ENCODE data around the gene LRRC52.

The LRRC52 gene

GRCh38 chr1:165537356-165538109 lies 6.3 kb upstream of the LRRC52 start:
- no peak for DNase-seq (ENCODE audit: low read depth)

DNA sequence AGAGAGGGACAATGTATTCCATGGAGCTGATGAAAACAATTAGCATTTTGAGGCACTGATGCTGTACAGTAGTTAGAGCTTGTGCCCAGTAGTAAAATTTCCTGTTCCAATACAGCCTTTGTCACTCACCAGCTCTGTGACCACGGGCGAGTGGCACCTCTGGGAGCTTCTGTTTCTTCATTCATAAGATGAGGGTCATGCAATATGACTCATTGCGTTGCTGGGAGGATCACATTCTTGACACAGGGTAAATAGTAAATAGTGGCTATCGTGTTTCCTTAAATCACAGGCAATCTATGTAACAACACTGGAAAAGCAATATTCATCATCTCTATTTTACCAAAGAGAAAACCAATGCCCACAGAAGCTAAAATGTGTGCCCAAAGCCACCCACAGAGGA lies 4.5 kb upstream of the LRRC52 start:
- DNase-seq (ENCODE audit: low read depth): no peak

GRCh38 chr1:165539908-165540307 lies 3.9 kb upstream of the LRRC52 start:
- DNase-seq (ENCODE audit: low read depth): no peak

- DNase-seq (ENCODE audit: low read depth): no peak
Observed at GRCh38 chr1:165542015-165542631, 1.7 kb upstream of the LRRC52 start.

GRCh38 chr1:165542647-165543046 lies 1.2 kb upstream of the LRRC52 start:
- DNase-seq (ENCODE audit: low read depth): no peak

DNA sequence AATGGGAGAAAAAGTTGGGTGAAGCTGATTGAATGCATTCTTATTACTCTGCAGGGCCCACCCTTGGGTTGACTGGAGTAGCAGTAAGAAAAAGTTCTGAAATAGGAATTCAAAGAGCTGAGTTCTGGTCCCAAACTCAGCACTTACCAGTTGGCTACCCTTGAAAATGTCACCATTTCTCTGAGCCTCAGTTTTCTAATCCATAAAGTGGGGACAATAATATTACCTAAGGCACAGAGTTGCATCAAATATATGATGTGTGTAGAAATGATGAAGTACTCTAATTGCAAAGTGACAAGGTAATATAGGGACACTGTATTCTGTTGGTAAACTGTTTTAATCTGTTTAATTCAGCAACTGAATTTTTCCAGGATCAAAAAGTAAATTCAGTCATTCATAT lies 1.2 kb downstream of the LRRC52 start:
- no peak for DNase-seq (ENCODE audit: low read depth)

DNA sequence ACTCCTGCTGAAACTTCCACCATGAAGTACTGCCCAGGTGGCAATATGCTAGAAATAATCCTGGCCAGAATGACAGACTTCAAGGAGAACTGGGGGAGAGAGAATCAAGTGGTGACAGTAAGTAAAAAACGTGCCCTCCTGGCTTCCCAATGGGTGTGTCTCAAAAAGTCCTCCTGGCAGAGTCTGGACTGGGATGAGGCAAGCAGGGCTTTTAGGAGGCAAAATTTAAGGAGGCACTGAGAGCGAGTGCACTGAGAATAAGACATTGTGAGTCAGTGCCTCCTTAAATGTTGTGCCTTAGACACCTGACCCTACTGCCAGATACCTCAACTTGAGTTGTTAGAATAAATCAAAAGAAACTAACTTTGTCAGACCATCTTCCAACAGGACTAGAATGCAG lies 2.2 kb downstream of the LRRC52 start:
- no peak for DNase-seq (ENCODE audit: low read depth)

DNA sequence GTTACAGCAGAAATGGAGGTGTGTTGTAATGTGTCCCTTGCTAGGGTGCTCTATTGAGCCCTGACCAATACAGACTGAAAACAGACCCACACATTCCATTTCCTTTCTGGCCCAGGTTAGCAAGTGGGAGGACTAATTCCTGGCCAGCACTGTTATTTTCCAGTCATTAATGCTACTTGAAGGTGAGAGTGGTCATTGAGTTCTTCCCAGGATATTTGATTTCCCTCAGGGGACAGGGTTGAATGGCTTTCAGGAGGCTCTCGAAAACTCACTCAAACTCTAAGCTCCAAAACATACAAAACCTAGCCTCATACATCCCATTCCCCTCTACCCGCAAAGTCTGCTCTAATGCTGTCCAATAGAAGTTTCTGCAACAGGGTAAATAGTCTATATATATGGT lies 6.2 kb downstream of the LRRC52 start:
- DNase-seq (ENCODE audit: low read depth): no peak

DNA sequence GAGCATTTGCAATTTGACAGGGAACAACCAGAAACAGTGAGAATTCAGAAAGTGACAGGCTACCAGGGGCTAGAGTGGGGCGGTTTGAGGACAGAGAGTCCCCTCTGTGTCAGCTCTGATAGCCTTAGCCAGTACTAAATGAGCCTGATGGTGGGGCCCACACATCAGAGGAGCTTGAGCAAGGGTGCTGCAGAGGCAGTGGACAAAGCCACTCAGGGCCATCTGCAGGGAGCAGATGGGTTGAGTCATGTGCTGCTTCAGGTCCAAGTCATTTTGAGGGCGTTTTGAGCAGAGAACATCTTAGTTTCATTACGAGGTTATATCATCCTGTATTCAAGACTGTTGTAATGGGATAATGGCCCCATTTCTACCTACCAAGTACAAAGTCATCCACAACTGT lies 7.7 kb downstream of the LRRC52 start:
- no peak for DNase-seq (ENCODE audit: low read depth)

- DNase-seq (ENCODE audit: low read depth): no peak
Observed at GRCh38 chr1:165560883-165561656, 17.3 kb downstream of the LRRC52 start.

GRCh38 chr1:165562571-165562970 lies 18.8 kb downstream of the LRRC52 start:
- no peak for DNase-seq (ENCODE audit: low read depth)

DNA sequence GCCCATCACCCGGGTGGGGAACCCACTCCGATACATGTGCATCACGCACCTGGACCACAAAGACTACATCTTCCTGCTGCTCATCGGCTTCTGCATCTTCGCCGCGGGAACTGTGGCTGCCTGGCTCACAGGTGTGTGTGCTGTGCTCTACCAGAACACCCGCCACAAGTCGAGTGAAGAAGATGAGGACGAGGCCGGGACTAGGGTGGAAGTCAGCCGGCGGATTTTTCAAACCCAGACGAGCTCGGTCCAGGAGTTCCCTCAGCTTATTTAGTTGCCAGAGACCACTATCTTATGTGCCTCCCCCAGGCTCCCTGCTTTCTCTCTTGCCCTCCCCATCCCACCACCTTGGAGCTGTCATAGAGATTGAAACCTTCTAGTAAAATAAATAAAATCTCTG lies 19.8 kb downstream of the LRRC52 start:
- DNase-seq (ENCODE audit: low read depth): no peak

- DNase-seq (ENCODE audit: low read depth): no peak
Observed at GRCh38 chr1:165564561-165564960, 20.8 kb downstream of the LRRC52 start.

DNA sequence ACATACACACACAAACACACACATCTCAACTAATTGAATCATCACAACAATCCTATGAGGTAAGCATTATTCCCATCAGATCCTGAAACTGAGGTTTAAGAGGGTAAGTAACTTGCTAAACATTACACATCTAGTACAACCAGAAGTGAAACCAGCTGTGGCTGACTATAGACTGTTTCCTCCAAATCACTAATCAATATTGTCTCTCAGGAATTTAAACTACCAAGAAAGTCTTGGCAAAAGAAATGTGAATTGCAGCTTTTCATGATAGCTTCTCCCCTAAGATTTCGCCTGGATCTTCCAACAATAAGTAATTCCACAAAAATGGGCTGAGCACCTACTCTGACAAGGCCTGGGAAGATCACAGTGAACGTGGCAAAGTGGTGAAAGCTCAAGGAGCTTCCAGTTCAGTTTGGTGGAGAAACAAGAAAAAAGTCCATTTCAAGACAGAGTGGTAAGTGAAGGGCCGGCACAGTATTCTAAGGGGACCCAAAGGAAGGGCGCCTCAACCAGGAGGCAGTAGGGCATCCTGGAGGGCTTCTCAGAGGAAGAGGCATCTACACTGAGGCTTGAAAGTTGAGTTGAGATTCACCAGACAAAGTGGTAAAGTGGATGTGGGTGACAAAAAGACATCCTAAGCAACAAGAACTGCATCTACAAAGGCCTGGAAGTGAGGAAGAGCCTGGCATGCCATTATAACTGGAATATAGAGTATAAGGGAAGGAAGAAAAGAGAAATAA lies 22.1 kb downstream of the LRRC52 start:
- no peak for DNase-seq (ENCODE audit: low read depth)

GRCh38 chr1:165570078-165570477 lies 26.3 kb downstream of the LRRC52 start:
- no peak for DNase-seq (ENCODE audit: low read depth)

- DNase-seq (ENCODE audit: low read depth): no peak
Observed at GRCh38 chr1:165573787-165574186, 30.0 kb downstream of the LRRC52 start.

GRCh38 chr1:165574295-165574694 lies 30.5 kb downstream of the LRRC52 start:
- no peak for DNase-seq (ENCODE audit: low read depth)

DNA sequence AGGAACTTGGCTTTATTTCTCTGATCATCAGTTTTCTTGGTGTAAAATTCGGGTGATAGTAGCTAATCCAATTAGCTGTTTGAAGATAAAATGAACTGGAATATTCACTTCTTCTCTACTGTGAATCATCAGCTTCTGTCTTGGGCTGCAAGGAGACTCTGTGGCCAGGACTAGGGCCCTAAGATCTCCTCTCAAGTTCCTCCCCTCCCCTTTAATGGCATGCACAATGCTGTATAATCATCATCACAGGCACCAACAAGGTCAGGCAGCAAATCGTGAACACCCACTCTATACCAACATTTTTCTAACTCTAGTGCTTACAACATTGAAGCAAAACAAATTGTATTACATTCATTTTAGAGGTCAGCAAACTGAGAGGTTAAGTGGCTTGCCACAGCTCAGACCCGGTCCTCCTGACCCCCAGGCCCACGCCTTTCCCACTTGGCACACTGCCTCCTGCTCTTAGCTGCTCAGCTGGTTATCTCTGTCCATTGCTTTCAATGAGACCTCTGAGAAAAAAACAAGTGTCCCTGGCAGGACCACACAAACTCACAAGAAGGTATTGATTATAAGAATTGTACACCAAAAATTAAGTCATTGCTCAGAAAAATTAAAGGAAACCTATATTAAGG lies 31.8 kb downstream of the LRRC52 start:
- no peak for DNase-seq (ENCODE audit: low read depth)

- DNase-seq (ENCODE audit: low read depth): no peak
Observed at GRCh38 chr1:165576536-165576935, 32.7 kb downstream of the LRRC52 start.

DNA sequence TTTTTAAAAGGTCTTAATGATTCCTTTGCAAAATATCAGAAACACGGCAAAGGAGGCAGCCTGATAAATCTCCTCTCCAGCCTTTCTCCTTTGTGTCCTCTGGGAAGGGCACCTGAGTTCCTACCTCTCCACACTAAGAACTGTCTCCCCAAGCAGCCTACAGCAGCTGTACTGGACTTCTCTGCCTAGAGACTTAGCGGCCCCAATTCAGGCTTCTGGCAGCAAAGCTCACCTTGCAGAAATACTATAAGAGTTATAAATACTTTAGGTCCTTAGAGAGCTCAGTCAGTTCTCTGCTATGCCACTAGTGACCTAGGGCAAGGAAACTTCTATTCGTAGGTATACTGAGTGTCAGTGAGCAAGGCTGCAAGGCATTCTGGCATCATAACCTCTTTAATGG lies 33.9 kb downstream of the LRRC52 start:
- DNase-seq (ENCODE audit: low read depth): no peak

GRCh38 chr1:165580931-165581871 lies 37.4 kb downstream of the LRRC52 start:
- DNase-seq (ENCODE audit: low read depth): no peak

Measured in activated T-cell treated with anti-CD3 and anti-CD28 coated beads for 24 hours (primary cell).